K562 (cell line): ENCODE results near the gene SEC63. TPM values are rescaled to one million over a fixed set of nuclear protein-coding genes. Genes with fewer than 3 reads are reported as not detected.

Experiments
- L3MBTL2 ChIP-seq: fragments of 450-650 bp; IDR thresholded peaks from 2 replicates; pipeline ENCODE4 v1.6.1; 2016; ENCODE audit warnings: mild to moderate bottlenecking, moderate library complexity
- MEIS2 ChIP-seq: fragments of 450-650 bp; IDR thresholded peaks from 2 replicates; pipeline ENCODE4 v1.6.1; 2014; ENCODE audit warnings: mild to moderate bottlenecking; ENCODE audit not compliant: partially characterized antibody
- MNT ChIP-seq, 2 experiments: fragments of 450-650 bp; conservative IDR thresholded peaks; 2 replicates each; pipeline ENCODE4 v1.6.1; 2017; ENCODE audit warnings: mild to moderate bottlenecking in 2 of 2, moderate library complexity in 2 of 2
- PBX2 ChIP-seq, 2 experiments: IDR thresholded peaks in 1 of 2; conservative IDR thresholded peaks in 1 of 2; 2 replicates each; pipeline ENCODE4 v1.6.1; 2016; ENCODE audit warnings: low read depth in 2 of 2, mild to moderate bottlenecking in 1 of 2, missing compliant biosample characterization in 1 of 2, missing genetic modification characterization in 1 of 2, moderate library complexity in 1 of 2
- TRIM28 ChIP-seq: fragments of 450-650 bp; IDR thresholded peaks from 2 replicates; pipeline ENCODE4 v1.6.1; 2017
- ZNF41 ChIP-seq: fragments of 250-450 bp; sonication (Bioruptor Pico); conservative IDR thresholded peaks from 2 replicates; pipeline ENCODE4 v1.4.0; 2020; ENCODE audit warnings: mild to moderate bottlenecking
- ZNF592 ChIP-seq: fragments of 450-650 bp; IDR thresholded peaks from 2 replicates; pipeline ENCODE4 v1.6.1; 2017; ENCODE audit warnings: antibody characterized with exemption, mild to moderate bottlenecking
- polyA plus RNA-seq, 8 experiments: library from polyadenylated mRNA; depleted of rRNA in 4 of 8; stranded (reverse) in 5 of 8; unstranded in 3 of 8; fragments of >200 nt; fragmentation: Nextera tagmentation in 2 of 8; fragmentation: Illumina TruSeq in 1 of 8; extraction: Ambion mirVana in 2 of 8; extraction: Trizol in 1 of 8; gene quantifications; 2 replicates each; pipeline versions ENCODE4 v1.2.1 to v1.2.3, GENCODE V29; 2011 to 2014; ENCODE audit warnings: inconsistent platforms in 1 of 8, missing spikeins in 1 of 8
- total RNA-seq, 7 experiments: library from RNA; depleted of rRNA in 6 of 7; stranded (reverse); fragments of >200 nt in 6 of 7; fragmentation: Illumina TruSeq in 2 of 7; extraction: Trizol in 2 of 7; gene quantifications; 2 replicates each; pipeline versions ENCODE4 v1.2.1 to v1.2.3, GENCODE V29; 2011 to 2021; ENCODE audit warnings: low replicate concordance in 1 of 7

SEC63 gene
- total and polyA plus RNA-seq, 9 of the 15 experiments (the other 6 are each of a cell fraction or from before 2014, with no cell fraction given) = 13.8 to 74.6 (median 28.4) TPM

- TF ChIP-seq PBX2 (CRISPR knock-in tag; IDR thresholded peaks at IDR 0.05; ENCODE audit: low read depth) (no peak), PBX2 (tag; conservative IDR thresholded peaks at IDR 0.05; ENCODE audit: low read depth) (peak; percentile 59), L3MBTL2 (peak; percentile 54), ZNF41 (CRISPR knock-in tag) (no peak), ZNF592 (peak; percentile 48; the same call in 1 of the 2 replicates), TRIM28 (no peak), MNT (conservative IDR thresholded peaks at IDR 0.05) (peak in 1 of 2 experiments; percentile 55; a peak in 1 of 4 replicates), MEIS2 (peak; percentile 59)
Observed at GRCh38 chr6:108002365-108003221, 44.6 kb upstream of the SEC63 start (continued).
